ENCODE results near the gene CHCHD3. TPM values are rescaled to one million over a fixed set of nuclear protein-coding genes. Genes with fewer than 3 reads are reported as not detected.

The CHCHD3 gene
- polyA plus RNA-seq, 3 donors, result 30.5 to 56.7 (median 48.8) TPM

GRCh38 chr7:133048589-133048988 lies 33.3 kb downstream of the CHCHD3 start:
- Histone ChIP-seq H4K20me1 (ENCODE audit: insufficient read depth, low read length) (peaks cover 12% of the 10 kb centered on the region), H3K27me3 (ENCODE audit: control insufficient read depth in 2 of 2, insufficient read depth in 2 of 2, low read length in 2 of 2) (no peaks in the 10 kb centered on the region), H3K4me3 (replicated peaks in 1 of 3; ENCODE audit: low read depth in 2 of 3, low read length in 3 of 3) (no peak overlapping the region), H3K4me2 (replicated peaks; ENCODE audit: extremely low read depth, low read length, poor library complexity, severe bottlenecking) (no peak overlapping the region), H2AFZ (ENCODE audit: insufficient read depth, low read depth, low read length, poor library complexity, severe bottlenecking) (no peak overlapping the region), H3K79me2 (ENCODE audit: insufficient read depth, low read length) (peaks cover 23% of the 10 kb centered on the region), H3K9me3 (replicated peaks in 1 of 2; ENCODE audit: control insufficient read depth in 1 of 2, insufficient read depth in 1 of 2, low read length in 2 of 2) (no peaks in the 10 kb centered on the region), H3K4me1 (ENCODE audit: control insufficient read depth in 1 of 2, insufficient read depth in 2 of 2, low read length in 2 of 2) (no peaks in the 10 kb centered on the region), H3K36me3 (replicated peaks in 1 of 2; ENCODE audit: control insufficient read depth in 1 of 2, insufficient read depth in 2 of 2, low read length in 2 of 2) (peaks cover 2 to 13% of the 10 kb centered on the region in 2 donors), H3K9ac (ENCODE audit: insufficient read depth, low read length, poor library complexity, severe bottlenecking) (no peak overlapping the region), H3K27ac (ENCODE audit: low read depth in 1 of 2, low read length in 2 of 2) (no peak overlapping the region)
- intact Hi-C loops (cut with micrococcal nuclease), result no loop called here
- no peak overlapping the region for H3K4me3 Mint-ChIP-seq
- H3K9me3 Mint-ChIP-seq, result peaks cover 0 to 6% (median 0%) of the 10 kb centered on the region in 7 donors
- peaks cover 18 to 28% of the 10 kb centered on the region in 2 donors for H3K36me3 Mint-ChIP-seq
- no peak for DNase-seq
- TF ChIP-seq CTCF (IDR thresholded peaks at IDR 0.05), result no peak
- H3K27me3 Mint-ChIP-seq (ENCODE audit: low read depth in 3 of 3), result no peaks in the 10 kb centered on the region
- H3K27ac Mint-ChIP-seq, result no peak overlapping the region
- no CpG with 5 or more reads among the region's 4 CpGs for WGBS (ENCODE audit: insufficient coverage)
- no peaks in the 10 kb centered on the region for H3K4me1 Mint-ChIP-seq

GRCh38 chr7:133047321-133047720 lies 34.6 kb downstream of the CHCHD3 start:
- Histone ChIP-seq H3K79me2 (ENCODE audit: insufficient read depth, low read length) (peaks cover 22% of the 10 kb centered on the region), H4K20me1 (ENCODE audit: insufficient read depth, low read length) (peaks cover 12% of the 10 kb centered on the region), H3K4me2 (replicated peaks; ENCODE audit: extremely low read depth, low read length, poor library complexity, severe bottlenecking) (no peak overlapping the region), H3K9me3 (replicated peaks in 1 of 2; ENCODE audit: control insufficient read depth in 1 of 2, insufficient read depth in 1 of 2, low read length in 2 of 2) (no peaks in the 10 kb centered on the region), H3K4me3 (replicated peaks in 1 of 3; ENCODE audit: low read depth in 2 of 3, low read length in 3 of 3) (no peak overlapping the region), H2AFZ (ENCODE audit: insufficient read depth, low read depth, low read length, poor library complexity, severe bottlenecking) (no peak overlapping the region), H3K4me1 (ENCODE audit: control insufficient read depth in 1 of 2, insufficient read depth in 2 of 2, low read length in 2 of 2) (no peaks in the 10 kb centered on the region), H3K9ac (ENCODE audit: insufficient read depth, low read length, poor library complexity, severe bottlenecking) (no peak overlapping the region), H3K36me3 (replicated peaks in 1 of 2; ENCODE audit: control insufficient read depth in 1 of 2, insufficient read depth in 2 of 2, low read length in 2 of 2) (peaks cover 2 to 10% of the 10 kb centered on the region in 2 donors), H3K27ac (ENCODE audit: low read depth in 1 of 2, low read length in 2 of 2) (no peak overlapping the region), H3K27me3 (ENCODE audit: control insufficient read depth in 2 of 2, insufficient read depth in 2 of 2, low read length in 2 of 2) (no peaks in the 10 kb centered on the region)
- Mint-ChIP-seq H3K27ac (no peak overlapping the region), H3K4me3 (no peak overlapping the region), H3K4me1 (no peaks in the 10 kb centered on the region), H3K9me3 (peaks cover 0 to 6% (median 0%) of the 10 kb centered on the region in 7 donors), H3K27me3 (ENCODE audit: low read depth in 3 of 3) (no peaks in the 10 kb centered on the region), H3K36me3 (peaks cover 19 to 28% of the 10 kb centered on the region in 2 donors)
- intact Hi-C loops (cut with micrococcal nuclease), result no loop called here
- no peak for TF ChIP-seq CTCF (IDR thresholded peaks at IDR 0.05)
- no peak for DNase-seq
- no CpG with 5 or more reads among the region's 2 CpGs for WGBS (ENCODE audit: insufficient coverage)
